Stimulated activated CD4-positive, alpha-beta T cell treated with anti-CD3 and anti-CD28 coated beads, TNF-alpha, amount 100 ng/mL, for 24 hours (primary cell): ENCODE results near the gene LHFPL3.
"Not testable (repeated sequence)": the region's sequence is repeated elsewhere in the genome, so short reads cannot be mapped to it uniquely, and the experiment has no call there.

Experiments used
- DNase-seq, 3 experiments: peaks; one replicate each; pipeline ENCODE4 v3.0.0-alpha.2; 2020; ENCODE audit warnings: low read depth in 3 of 3

The LHFPL3 gene

GRCh38 chr7:104328296-104328969, at the start of gene LHFPL3:
Gene LHFPL3, plus strand, starts transcription at chr7:104328603.
- no peak for DNase-seq

- not testable (repeated sequence) for DNase-seq
These were observed 46.7 kb upstream of the LHFPL3 start for GRCh38 chr7:104281685-104282084.

GRCh38 chr7:104286839-104287238, 41.6 kb upstream of the LHFPL3 start:
- no peak for DNase-seq

- DNase-seq = no peak
These were observed 40.3 kb upstream of the LHFPL3 start for GRCh38 chr7:104288137-104288536.

- no peak for DNase-seq
These were observed 34.1 kb upstream of the LHFPL3 start for GRCh38 chr7:104294291-104294690.

GRCh38 chr7:104296266-104296665, 32.1 kb upstream of the LHFPL3 start:
- DNase-seq = no peak

- no peak for DNase-seq
These were observed 31.5 kb upstream of the LHFPL3 start for GRCh38 chr7:104296900-104297299.

GRCh38 chr7:104299323-104299722, 29.1 kb upstream of the LHFPL3 start:
- DNase-seq = no peak

- no peak for DNase-seq
These were observed 28.6 kb upstream of the LHFPL3 start for GRCh38 chr7:104299777-104300176.

GRCh38 chr7:104306793-104307192, 21.6 kb upstream of the LHFPL3 start:
- DNase-seq = no peak

- no peak for DNase-seq
These were observed 10.3 kb upstream of the LHFPL3 start for GRCh38 chr7:104317948-104318629.

- DNase-seq = no peak
These were observed 869 bp upstream of the LHFPL3 start for GRCh38 chr7:104327534-104327933.

GRCh38 chr7:104327938-104328295, 486 bp upstream of the LHFPL3 start:
- no peak for DNase-seq

- DNase-seq = no peak
These were observed 795 bp downstream of the LHFPL3 start for GRCh38 chr7:104328970-104329825.

GRCh38 chr7:104341546-104341945, 13.1 kb downstream of the LHFPL3 start:
- no peak for DNase-seq

GRCh38 chr7:104352736-104353135, 24.3 kb downstream of the LHFPL3 start:
- DNase-seq = no peak

GRCh38 chr7:104357166-104357565, 28.8 kb downstream of the LHFPL3 start:
- DNase-seq = no peak

- DNase-seq = no peak
These were observed 30.2 kb downstream of the LHFPL3 start for GRCh38 chr7:104358446-104359132.

GRCh38 chr7:104362756-104363155, 34.4 kb downstream of the LHFPL3 start:
- no peak for DNase-seq

- DNase-seq = no peak
These were observed 35.0 kb downstream of the LHFPL3 start for GRCh38 chr7:104363355-104363754.

GRCh38 chr7:104366390-104366789, 38.0 kb downstream of the LHFPL3 start:
- DNase-seq = no peak

- no peak for DNase-seq
These were observed 39.5 kb downstream of the LHFPL3 start for GRCh38 chr7:104367926-104368325.
